Vagina (tissue), 2 donors: ENCODE data around the gene CADM1. TPM values are rescaled to one million over a fixed set of nuclear protein-coding genes. Genes with fewer than 3 reads are reported as not detected.

Experiments used
- DNase-seq, 2 donors: peaks; one replicate each; pipeline ENCODE4 v3.0.0-alpha.2; 2017; ENCODE audit errors: extremely low spot score in 2 of 2
- H3K27ac ChIP-seq: fragments of 200-600 bp; sonication (generic); one replicate; pipeline ENCODE4 v1.5.1; 2019
- H3K27me3 ChIP-seq: fragments of 200-600 bp; sonication (generic); one replicate; pipeline ENCODE4 v1.5.1; 2019
- H3K36me3 ChIP-seq, 2 donors: fragments of 200-600 bp; sonication (generic); one replicate each; pipeline ENCODE4 v1.5.1; 2017 to 2019
- H3K4me1 ChIP-seq: fragments of 200-600 bp; sonication (generic); one replicate; pipeline ENCODE4 v1.5.1; 2019
- H3K4me3 ChIP-seq, 2 donors: fragments of 200-600 bp; sonication (generic); 1 replicate in 1 of 2; 2 replicates in 1 of 2; pipeline ENCODE4 v1.5.1; 2016 to 2019
- H3K9me3 ChIP-seq: fragments of 200-600 bp; sonication (generic); one replicate; pipeline ENCODE4 v1.5.1; 2019
- CTCF ChIP-seq, 3 experiments: fragments of 450-650 bp in 2 of 3; fragments of 200-600 bp in 1 of 3; sonication (generic) in 1 of 3; IDR thresholded peaks; one replicate each; pipeline ENCODE4 v1.5.1; 2017 to 2019; ENCODE audit warnings: antibody characterized with exemption in 3 of 3, mild to moderate bottlenecking in 2 of 3, moderate library complexity in 2 of 3
- POLR2A ChIP-seq, 2 donors: fragments of 450-650 bp; IDR thresholded peaks; one replicate each; pipeline ENCODE4 v1.6.1; 2017; ENCODE audit warnings: antibody characterized with exemption in 2 of 2, mild to moderate bottlenecking in 2 of 2, moderate library complexity in 2 of 2
- POLR2AphosphoS5 ChIP-seq, 2 donors: sonication (generic); formaldehyde crosslinking; IDR thresholded peaks; one replicate each; pipeline ENCODE4 v1.9.0; 2017; ENCODE audit warnings: antibody characterized with exemption in 2 of 2, mild to moderate bottlenecking in 2 of 2, low read depth in 1 of 2; ENCODE audit not compliant: insufficient read depth in 1 of 2
- intact Hi-C: fragments of 100-400 bp; cut with DNase I; formaldehyde crosslinking; loops from one replicate; pipeline ENCODE4 v1.15.1; 2023
- total RNA-seq: library from RNA; depleted of rRNA; stranded (reverse); fragments of >200 nt; gene quantifications from one replicate; pipeline ENCODE4 v1.2.3, GENCODE V29; 2016

Gene CADM1
- total RNA-seq, 1 donor from 2014 or later: 37.1 TPM

- no peak for DNase-seq
- TF ChIP-seq POLR2A (IDR thresholded peaks at IDR 0.05) (no peak), CTCF (IDR thresholded peaks at IDR 0.05) (no peak), POLR2AphosphoS5 (IDR thresholded peaks at IDR 0.05; ENCODE audit: insufficient read depth in 1 of 2, low read depth in 1 of 2) (no peak)
Observed at GRCh38 chr11:115409691-115410220, 94.5 kb downstream of the CADM1 start.

GRCh38 chr11:115409116-115409670, 95.0 kb downstream of the CADM1 start:
- no peak for DNase-seq
- no peak overlapping the region for H3K4me3 ChIP-seq
- peaks cover 24% of the 10 kb centered on the region for H3K4me1 ChIP-seq
- no peak overlapping the region for H3K27ac ChIP-seq
- TF ChIP-seq CTCF (IDR thresholded peaks at IDR 0.05): no peak
- TF ChIP-seq POLR2AphosphoS5 (IDR thresholded peaks at IDR 0.05; ENCODE audit: insufficient read depth in 1 of 2, low read depth in 1 of 2): no peak
- H3K9me3 ChIP-seq: no peaks in the 10 kb centered on the region
- H3K27me3 ChIP-seq: no peaks in the 10 kb centered on the region
- intact Hi-C loops: no loop called here
- no peaks in the 10 kb centered on the region for H3K36me3 ChIP-seq

More at GRCh38 chr11:115409691-115410220, 94.5 kb downstream of the CADM1 start:
- Histone ChIP-seq H3K36me3 (no peaks in the 10 kb centered on the region), H3K27ac (no peak overlapping the region), H3K27me3 (no peaks in the 10 kb centered on the region), H3K4me1 (peaks cover 24% of the 10 kb centered on the region), H3K4me3 (no peak overlapping the region), H3K9me3 (no peaks in the 10 kb centered on the region)
- intact Hi-C loops: no loop called here

GRCh38 chr11:115408036-115408921, 95.9 kb downstream of the CADM1 start:
- no peak for DNase-seq
- Histone ChIP-seq H3K9me3 (no peaks in the 10 kb centered on the region), H3K27ac (no peak overlapping the region), H3K4me3 (no peak overlapping the region), H3K27me3 (no peaks in the 10 kb centered on the region), H3K4me1 (peaks cover 24% of the 10 kb centered on the region), H3K36me3 (no peaks in the 10 kb centered on the region)
- intact Hi-C loops: no loop called here
- TF ChIP-seq POLR2AphosphoS5 (IDR thresholded peaks at IDR 0.05; ENCODE audit: insufficient read depth in 1 of 2, low read depth in 1 of 2) (peak in 1 of 2 donors; percentile 44), CTCF (IDR thresholded peaks at IDR 0.05) (no peak)

- H3K27me3 ChIP-seq: no peaks in the 10 kb centered on the region
Observed at GRCh38 chr11:115407496-115407895, 96.7 kb downstream of the CADM1 start.

More at GRCh38 chr11:115407496-115407895, 96.7 kb downstream of the CADM1 start:
- no peak for TF ChIP-seq POLR2AphosphoS5 (IDR thresholded peaks at IDR 0.05; ENCODE audit: insufficient read depth in 1 of 2, low read depth in 1 of 2)
- TF ChIP-seq POLR2A (IDR thresholded peaks at IDR 0.05): no peak
- no peak for TF ChIP-seq CTCF (IDR thresholded peaks at IDR 0.05)
- Histone ChIP-seq H3K4me1 (peaks cover 24% of the 10 kb centered on the region), H3K9me3 (no peaks in the 10 kb centered on the region), H3K4me3 (no peak overlapping the region), H3K27ac (no peak overlapping the region), H3K36me3 (no peaks in the 10 kb centered on the region)
- DNase-seq: no peak
- intact Hi-C loops: no loop called here
